ENCODE measurements around the gene EXO5. TPM values are rescaled to one million over a fixed set of nuclear protein-coding genes. Genes with fewer than 3 reads are reported as not detected.

The EXO5 gene
- total and polyA plus RNA-seq, 2 of the 8 experiments (the other 6 are each of a cell fraction or from before 2014, with no cell fraction given) = 4.4 to 8.5 TPM

GRCh38 chr1:40469327-40469726 lies 39.2 kb upstream of the EXO5 start:
- Histone ChIP-seq H3K4ac (replicated peaks; ENCODE audit: insufficient read length, low read depth, low read length) (no peak overlapping the region), H3K27me3 (replicated peaks in 1 of 4; ENCODE audit: control insufficient read depth in 3 of 4, extremely low read depth in 1 of 4, insufficient read depth in 3 of 4, low read length in 3 of 4) (no peaks in the 10 kb centered on the region), H3K23me2 (ENCODE audit: low read depth, low read length) (no peaks in the 10 kb centered on the region), H3K79me1 (ENCODE audit: low read depth, low read length) (no peaks in the 10 kb centered on the region), H3K18ac (ENCODE audit: extremely low read depth, low read length) (no peak overlapping the region), H2BK20ac (ENCODE audit: low read length) (no peak overlapping the region), H3K14ac (ENCODE audit: insufficient read length) (no peak overlapping the region), H2BK12ac (ENCODE audit: low read depth, low read length) (no peak overlapping the region), H4K91ac (replicated peaks; ENCODE audit: insufficient read length, low read length) (no peak overlapping the region), H2AK5ac (ENCODE audit: low read depth, low read length) (no peak overlapping the region), H3K4me3 (ENCODE audit: extremely low read depth in 1 of 4, insufficient read depth in 2 of 4, low read depth in 3 of 4, low read length in 4 of 4) (no peak overlapping the region), H2AFZ (ENCODE audit: low read length) (no peak overlapping the region), H4K8ac (ENCODE audit: extremely low read depth, insufficient read depth, low read length) (no peak overlapping the region), H3K79me2 (ENCODE audit: control insufficient read depth in 1 of 2, insufficient read depth in 2 of 2, low read length in 2 of 2) (no peaks in the 10 kb centered on the region), H3K27ac (ENCODE audit: low read depth, low read length) (no peak overlapping the region), H4K20me1 (replicated peaks in 1 of 2; ENCODE audit: control insufficient read depth in 1 of 2, insufficient read depth in 2 of 2, low read length in 2 of 2) (no peaks in the 10 kb centered on the region), H3K9me3 (ENCODE audit: insufficient read depth in 2 of 2, low read depth in 1 of 2, low read length in 1 of 2) (peaks cover 54 to 60% of the 10 kb centered on the region in 2 experiments), H2BK120ac (replicated peaks; ENCODE audit: low read depth, low read length) (no peak overlapping the region), H2BK15ac (ENCODE audit: low read length) (no peak overlapping the region), H3K4me1 (replicated peaks in 1 of 4; ENCODE audit: control insufficient read depth in 3 of 4, insufficient read depth in 4 of 4, low read length in 3 of 4) (no peaks in the 10 kb centered on the region), H3K56ac (replicated peaks; ENCODE audit: insufficient read length, low read depth, low read length) (no peak overlapping the region), H2BK5ac (ENCODE audit: low read depth, low read length) (no peak overlapping the region), H3K9ac (replicated peaks in 1 of 4; ENCODE audit: extremely low read depth in 1 of 4, low read depth in 3 of 4, low read length in 3 of 4) (no peak overlapping the region), H3K23ac (ENCODE audit: insufficient read length) (no peak overlapping the region), H3K4me2 (ENCODE audit: insufficient read depth in 1 of 2, low read depth in 2 of 2, low read length in 2 of 2) (no peak overlapping the region), H3K36me3 (ENCODE audit: control insufficient read depth in 2 of 4, insufficient read depth in 4 of 4, low read length in 3 of 4) (peaks cover 0 to 31% (median 6%) of the 10 kb centered on the region in 4 experiments; a peak in 5 of 8 replicates), H4K5ac (ENCODE audit: insufficient read length, low read depth, low read length) (no peak overlapping the region)
- no peak for FAIRE-seq
- ChIA-PET POLR2A (ENCODE audit: partially characterized antibody) (interaction anchor here (1.5 kb wide), 1 partner anchor 9 kb away, joined by 3 read pairs; no protein-coding TSS in a partner anchor), CTCF (ENCODE audit: partially characterized antibody) (interaction anchor here (0.7 kb wide), 1 partner anchor 295 kb away, joined by 4 read pairs; no protein-coding TSS in a partner anchor)
- 96% methylated on average over 2 of the region's 2 CpGs; no CpG with 5 or more reads in 1 of the 2 experiments for WGBS, 2 experiments (ENCODE audit: extremely low coverage in 1 of 2, insufficient coverage in 1 of 2, insufficient read length in 1 of 2, insufficient replicate concordance in 2 of 2, low coverage in 1 of 2, low lambda C conversion rate in 2 of 2, missing lambda C conversion rate in 1 of 2)
- no peak for DNase-seq (ENCODE audit: low read depth in 1 of 2, low spot score in 2 of 2)
- TF ChIP-seq SUZ12 (IDR thresholded peaks at IDR 0.05; ENCODE audit: low read length) = no peak
- TF ChIP-seq BRCA1 (IDR thresholded peaks at IDR 0.05; ENCODE audit: low read depth, low read length) = no peak
- TF ChIP-seq, protein P1, sequence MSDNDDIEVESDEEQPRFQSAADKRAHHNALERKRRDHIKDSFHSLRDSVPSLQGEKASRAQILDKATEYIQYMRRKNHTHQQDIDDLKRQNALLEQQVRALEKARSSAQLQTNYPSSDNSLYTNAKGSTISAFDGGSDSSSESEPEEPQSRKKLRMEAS (IDR thresholded peaks at IDR 0.05) = no peak
- TF ChIP-seq CHD2 (IDR thresholded peaks at IDR 0.05; ENCODE audit: low read length) = no peak
- TF ChIP-seq GABPA (IDR thresholded peaks at IDR 0.05; ENCODE audit: borderline replicate concordance, insufficient read depth, low read length) = no peak
- no peak for TF ChIP-seq FOSL1 (IDR thresholded peaks at IDR 0.05; ENCODE audit: insufficient read depth, low read depth, low read length)
- TF ChIP-seq ASH2L (IDR thresholded peaks at IDR 0.05; ENCODE audit: low read length) = no peak
- no peak for TF ChIP-seq NANOG (IDR thresholded peaks at IDR 0.05; ENCODE audit: insufficient read depth, low read depth, low read length, poor library complexity, severe bottlenecking)
- TF ChIP-seq SP2 (IDR thresholded peaks at IDR 0.05; ENCODE audit: low read length) = no peak
- no peak for TF ChIP-seq RBBP5 (IDR thresholded peaks at IDR 0.05; ENCODE audit: borderline replicate concordance, low read depth, low read length)
- TF ChIP-seq SIN3A (conservative IDR thresholded peaks at IDR 0.05 in 1 of 2, IDR thresholded peaks at IDR 0.05 in 1 of 2; ENCODE audit: low read depth in 1 of 2, low read length in 2 of 2) = no peak
- TF ChIP-seq PHF8 (conservative IDR thresholded peaks at IDR 0.05; ENCODE audit: low read depth, low read length) = no peak
- TF ChIP-seq CREB1 (IDR thresholded peaks at IDR 0.05) = no peak
- no peak for TF ChIP-seq CBX8 (IDR thresholded peaks at IDR 0.05; ENCODE audit: borderline replicate concordance, low read depth, low read length)
